GM19239 (cell line): Measurements from ENCODE around the gene PTPN20.

Experiments used
- DNase-seq: peaks from one replicate; pipeline ENCODE4 v3.0.0; 2011; ENCODE audit warnings: low spot score; ENCODE audit not compliant: insufficient read length
- FAIRE-seq: peaks from 2 replicates; lab custom pipeline; 2011; peaks lifted over from hg19 to GRCh38; lab: Jason Lieb, UNC

PTPN20 gene

DNA sequence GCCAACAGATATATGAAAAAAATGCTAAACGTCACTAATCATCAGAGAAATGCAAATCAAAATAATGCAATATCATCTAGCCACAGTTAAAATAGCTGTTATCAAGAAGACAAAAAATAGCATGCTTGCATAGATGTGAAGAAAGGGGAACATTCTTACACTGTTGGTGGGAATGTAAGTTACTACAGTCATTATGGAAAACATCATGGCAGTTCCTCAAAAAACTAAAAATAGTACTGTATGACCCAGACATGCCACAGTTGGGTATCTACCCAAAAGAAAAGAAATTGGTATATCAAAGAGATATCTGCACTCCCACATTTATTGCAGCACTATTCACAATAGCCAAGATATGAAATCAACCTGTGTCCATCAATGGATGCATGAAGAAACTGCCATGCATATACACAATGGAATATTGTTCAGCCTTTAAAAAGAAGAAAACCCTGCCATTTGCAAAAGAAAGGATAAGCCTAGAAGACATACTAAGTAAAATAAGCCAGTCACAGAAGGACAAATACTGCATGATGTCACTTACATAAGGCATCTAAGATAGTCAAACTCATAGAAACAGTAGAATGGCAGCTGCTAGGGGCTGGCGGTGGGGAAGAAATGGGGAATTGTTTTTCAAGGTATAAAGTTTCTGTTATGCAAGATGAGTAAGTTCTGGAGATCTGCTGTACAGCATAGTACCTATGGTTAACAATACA lies 107.0 kb downstream of the PTPN20 start:
- no peak for FAIRE-seq
- DNase-seq = no peak

GRCh38 chr10:47019155-47020145 lies 108.2 kb downstream of the PTPN20 start:
- no peak for DNase-seq
- FAIRE-seq = no peak

DNA sequence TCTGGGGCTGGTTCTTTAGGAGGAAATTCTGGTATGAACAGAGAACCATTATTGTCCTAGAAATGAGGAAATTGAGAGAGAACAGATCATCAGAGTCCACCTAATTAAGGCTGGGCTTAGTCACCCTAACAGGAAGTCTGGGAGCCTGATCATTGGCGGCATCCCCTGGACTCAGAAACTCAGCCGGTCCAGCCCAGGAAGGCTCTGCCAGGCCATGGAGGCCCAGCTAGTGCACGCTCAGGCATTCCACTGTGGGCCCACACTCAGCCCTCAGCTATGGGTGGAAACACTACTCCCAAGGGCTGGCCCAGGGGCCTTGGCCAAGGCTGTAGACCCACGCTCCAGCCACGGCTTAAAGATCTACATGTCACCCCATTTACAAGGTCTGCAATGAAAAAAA lies 109.2 kb downstream of the PTPN20 start:
- DNase-seq (no peak), FAIRE-seq (no peak)

- FAIRE-seq = no peak
- no peak for DNase-seq
Observed at GRCh38 chr10:47021850-47022249, 110.6 kb downstream of the PTPN20 start.

- DNase-seq = no peak
- FAIRE-seq = no peak
Observed at GRCh38 chr10:47022311-47023131, 111.3 kb downstream of the PTPN20 start.

DNA sequence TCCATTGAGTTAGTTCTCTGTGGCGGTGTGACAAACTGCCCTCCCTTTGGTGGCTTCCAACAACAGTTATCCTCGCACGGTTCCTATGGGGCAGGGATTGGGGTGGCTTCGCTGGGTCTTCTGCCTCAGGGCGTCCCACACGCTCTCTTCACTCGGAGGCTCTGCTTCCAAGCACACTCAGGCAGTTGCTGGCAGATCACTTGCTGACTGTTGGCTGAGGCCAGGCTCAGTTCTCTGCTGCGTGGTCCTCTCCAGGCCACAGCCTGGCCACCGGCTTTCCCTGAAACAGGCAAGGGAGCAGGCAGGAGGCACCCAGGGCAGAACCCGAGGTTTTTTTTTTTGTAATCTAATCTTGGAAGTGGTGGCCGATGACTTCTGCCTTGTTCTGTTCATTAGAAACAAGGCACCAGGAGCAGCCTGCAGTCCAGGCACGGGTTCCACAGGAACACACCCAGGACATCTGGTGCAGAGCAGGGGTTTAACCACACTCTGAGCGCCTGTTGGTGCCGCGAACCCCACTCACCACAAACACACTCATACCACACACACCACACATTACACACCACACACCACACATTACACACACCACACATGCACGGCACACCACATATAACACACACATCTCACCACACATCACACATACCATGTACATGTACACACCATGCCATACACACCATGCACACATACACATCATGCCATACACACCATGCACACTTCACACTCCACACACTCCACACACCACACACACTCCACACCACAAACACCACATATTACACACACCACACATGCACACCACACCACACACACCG lies 112.2 kb downstream of the PTPN20 start:
- FAIRE-seq = no peak
- DNase-seq = no peak

DNA sequence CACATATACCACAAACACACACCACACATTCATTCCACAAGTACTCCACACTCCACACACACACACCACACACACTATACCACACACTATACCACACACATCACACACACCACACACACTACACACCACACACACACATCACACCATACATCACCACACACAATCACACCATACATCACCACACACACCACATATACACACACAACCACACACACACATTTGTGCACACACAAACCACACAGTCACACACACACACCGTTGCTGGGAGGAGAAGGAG lies 112.8 kb downstream of the PTPN20 start:
- DNase-seq (no peak), FAIRE-seq (no peak)

DNA sequence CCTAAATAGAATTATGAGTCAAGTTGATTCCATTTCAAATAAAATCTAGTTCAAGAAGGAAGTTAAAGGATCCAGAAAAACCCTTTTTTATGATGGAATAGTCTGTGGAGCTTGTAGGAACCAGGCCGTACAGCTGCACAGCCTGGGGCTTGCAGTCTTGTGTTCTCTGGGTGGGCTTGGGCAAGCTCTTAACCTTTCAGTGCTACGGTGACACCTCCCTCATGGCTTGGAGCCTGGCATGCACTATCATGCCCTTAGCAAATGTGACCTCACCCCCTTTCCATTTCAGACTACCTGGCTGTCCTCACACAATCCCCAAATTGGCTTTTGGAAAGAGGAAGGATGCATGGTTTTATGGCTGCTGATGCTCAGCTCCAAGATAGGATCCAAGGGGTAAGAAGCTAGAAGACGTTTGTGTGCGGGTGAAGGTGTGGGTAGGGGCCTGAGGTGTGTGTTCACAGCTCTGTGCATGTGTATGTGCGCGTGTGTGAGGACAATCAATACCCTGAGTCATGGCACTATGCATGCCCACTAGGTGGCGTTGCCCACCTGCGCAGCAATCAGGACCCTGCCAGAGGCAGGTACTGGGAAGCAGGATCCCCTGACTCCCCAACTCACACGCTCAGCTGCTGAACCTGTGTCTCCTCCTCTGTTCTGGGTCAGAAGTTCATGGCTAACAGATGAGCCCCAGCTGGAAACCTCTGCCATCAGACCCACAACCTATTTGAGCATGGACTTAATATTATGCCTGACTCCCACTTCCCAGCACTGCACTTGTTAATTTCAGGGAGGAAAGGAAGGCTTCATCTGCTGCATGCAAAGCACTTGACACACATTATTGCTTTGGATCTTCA lies 113.4 kb downstream of the PTPN20 start:
- DNase-seq (peak; percentile 61), FAIRE-seq (peak; percentile 76)

- no peak for FAIRE-seq
- no peak for DNase-seq
Observed at GRCh38 chr10:47025253-47025539, 114.0 kb downstream of the PTPN20 start.

GRCh38 chr10:47025540-47026300 lies 114.5 kb downstream of the PTPN20 start:
- no peak for DNase-seq
- FAIRE-seq = no peak

DNA sequence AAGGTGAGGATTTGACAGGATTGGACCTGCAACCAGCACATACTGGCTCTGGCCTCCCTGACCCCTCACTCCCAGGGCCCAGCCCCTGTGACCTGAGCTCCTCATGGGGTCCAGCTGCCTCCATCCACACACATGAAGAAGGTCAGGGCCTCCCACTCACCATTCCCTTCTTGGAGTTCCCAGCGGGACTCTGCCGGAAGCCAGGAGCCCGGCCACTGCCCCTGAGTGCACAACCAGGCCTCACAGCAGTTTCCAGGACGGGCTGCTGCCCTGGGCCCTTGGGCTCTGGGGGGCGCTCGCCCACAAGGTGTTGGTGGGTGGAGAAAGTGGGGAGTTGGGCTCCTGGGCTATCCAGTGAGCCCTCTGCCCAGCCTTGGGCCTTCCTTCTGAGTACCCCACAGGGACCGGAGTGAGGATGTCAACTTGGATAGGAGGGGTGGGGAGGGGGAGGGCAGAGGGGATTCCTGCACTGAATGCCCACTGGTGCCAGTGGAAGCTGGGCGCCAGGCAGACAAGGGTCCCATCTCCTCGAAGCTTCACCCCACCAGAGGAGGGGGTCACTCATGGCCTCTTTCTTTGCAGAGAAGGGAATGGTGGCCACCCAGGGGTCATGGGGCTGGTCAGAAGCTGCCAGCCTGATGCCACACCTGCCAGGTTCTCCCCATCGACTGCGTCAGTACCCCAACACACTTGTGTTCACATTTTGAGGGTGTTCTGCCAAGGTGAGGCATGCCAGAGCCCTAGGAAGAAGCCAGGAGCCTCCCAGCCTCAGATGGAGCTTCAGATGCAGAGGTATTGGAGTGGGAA lies 115.3 kb downstream of the PTPN20 start:
- FAIRE-seq = no peak
- no peak for DNase-seq

GRCh38 chr10:47027108-47027783 lies 116.0 kb downstream of the PTPN20 start:
- DNase-seq (no peak), FAIRE-seq (no peak)

DNA sequence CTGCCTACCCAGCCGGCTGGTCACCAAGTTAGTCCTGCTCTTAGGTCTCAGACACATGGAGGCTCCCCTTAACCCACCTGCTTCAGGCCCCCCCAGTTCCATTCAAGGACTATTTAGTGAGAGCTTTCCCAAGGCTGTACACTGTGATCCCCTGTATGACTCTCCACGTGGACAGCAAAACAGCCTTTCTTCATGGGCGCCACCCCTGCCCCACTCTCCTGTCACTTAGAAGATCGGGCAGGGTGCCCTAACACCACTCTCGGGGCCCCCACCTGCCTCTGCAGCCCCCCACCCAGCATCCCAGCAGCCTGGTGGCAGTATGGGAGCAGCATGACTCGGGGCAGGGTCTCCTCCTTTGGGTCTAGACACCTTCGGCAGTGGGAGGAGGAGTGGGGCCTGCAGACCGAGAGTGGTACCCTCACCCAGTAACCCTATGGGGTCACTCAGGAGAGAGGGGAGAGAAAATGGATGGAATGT lies 116.6 kb downstream of the PTPN20 start:
- no peak for FAIRE-seq
- no peak for DNase-seq

DNA sequence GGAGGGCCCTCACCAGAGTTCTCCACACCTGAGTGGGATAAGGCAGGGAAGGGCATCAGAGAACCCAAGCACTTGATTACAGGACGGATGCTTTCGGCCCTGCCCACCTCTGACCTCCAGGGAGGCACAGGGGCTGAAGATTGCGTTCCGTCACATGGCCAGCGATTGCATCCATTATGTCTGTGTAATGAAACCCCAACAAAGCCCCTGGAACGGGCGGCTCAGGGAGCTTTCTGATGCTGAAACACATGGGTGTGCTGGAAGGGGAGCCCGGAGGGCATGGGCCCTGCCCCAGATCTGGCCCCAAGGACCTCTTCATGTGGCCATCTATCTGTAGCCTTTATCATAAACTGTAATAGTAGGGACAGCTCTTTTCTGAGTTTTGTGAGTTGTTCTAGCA lies 117.2 kb downstream of the PTPN20 start:
- no peak for DNase-seq

GRCh38 chr10:47029181-47030009 lies 118.2 kb downstream of the PTPN20 start:
- FAIRE-seq = no peak

More for the DNA sequence above, 117.2 kb downstream of the PTPN20 start:
- no peak for FAIRE-seq

DNA sequence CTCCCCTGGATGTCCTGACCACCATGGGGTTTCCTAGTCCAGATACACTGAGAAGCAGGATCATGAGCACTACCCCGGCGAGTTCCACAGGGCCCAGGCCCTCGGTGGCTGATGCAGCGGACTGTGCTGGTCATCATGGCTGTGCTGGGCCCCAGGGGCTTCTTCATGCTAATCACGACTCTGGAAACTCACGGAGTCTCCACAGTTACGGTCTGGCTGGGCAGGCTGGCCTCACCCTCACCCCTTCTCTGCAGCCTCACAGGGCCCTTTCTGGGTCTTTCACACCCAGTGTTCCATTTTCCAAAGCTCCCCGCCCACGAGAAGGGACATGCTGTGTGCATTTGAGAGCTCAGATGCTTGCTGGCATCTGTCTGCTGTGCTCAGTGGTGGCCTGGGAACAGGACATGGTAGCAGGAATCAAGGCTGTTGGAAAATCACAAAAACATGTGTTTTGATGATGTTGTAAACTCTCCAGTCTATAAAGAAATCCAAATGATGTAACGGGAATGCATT lies 119.0 kb downstream of the PTPN20 start:
- no peak for FAIRE-seq
- DNase-seq = no peak

More at GRCh38 chr10:47029181-47030009, 118.2 kb downstream of the PTPN20 start:
- DNase-seq = no peak
